ENCODE results near the gene TMEM108.

The TMEM108 gene

DNA sequence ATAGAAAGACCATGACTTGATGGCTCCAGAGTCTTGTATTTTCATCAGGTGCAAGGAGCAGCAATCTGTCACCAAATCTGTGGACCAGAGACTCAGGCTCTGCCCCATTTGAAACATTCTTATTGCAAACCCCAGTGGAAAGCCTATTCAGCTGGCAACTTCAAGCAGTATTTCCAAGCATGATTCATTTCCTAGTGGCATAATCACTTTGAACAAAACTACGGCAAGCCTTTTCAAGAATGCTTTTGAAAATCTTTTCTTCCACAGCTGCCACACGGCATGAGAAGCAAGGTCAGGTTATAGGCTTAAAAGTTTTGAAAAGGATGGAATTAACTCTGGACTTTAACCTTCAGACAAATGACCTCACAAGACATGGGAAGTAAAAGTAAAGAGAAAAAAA lies 239.6 kb downstream of the TMEM108 start:
- no peak for DNase-seq (ENCODE audit: low spot score)

DNA sequence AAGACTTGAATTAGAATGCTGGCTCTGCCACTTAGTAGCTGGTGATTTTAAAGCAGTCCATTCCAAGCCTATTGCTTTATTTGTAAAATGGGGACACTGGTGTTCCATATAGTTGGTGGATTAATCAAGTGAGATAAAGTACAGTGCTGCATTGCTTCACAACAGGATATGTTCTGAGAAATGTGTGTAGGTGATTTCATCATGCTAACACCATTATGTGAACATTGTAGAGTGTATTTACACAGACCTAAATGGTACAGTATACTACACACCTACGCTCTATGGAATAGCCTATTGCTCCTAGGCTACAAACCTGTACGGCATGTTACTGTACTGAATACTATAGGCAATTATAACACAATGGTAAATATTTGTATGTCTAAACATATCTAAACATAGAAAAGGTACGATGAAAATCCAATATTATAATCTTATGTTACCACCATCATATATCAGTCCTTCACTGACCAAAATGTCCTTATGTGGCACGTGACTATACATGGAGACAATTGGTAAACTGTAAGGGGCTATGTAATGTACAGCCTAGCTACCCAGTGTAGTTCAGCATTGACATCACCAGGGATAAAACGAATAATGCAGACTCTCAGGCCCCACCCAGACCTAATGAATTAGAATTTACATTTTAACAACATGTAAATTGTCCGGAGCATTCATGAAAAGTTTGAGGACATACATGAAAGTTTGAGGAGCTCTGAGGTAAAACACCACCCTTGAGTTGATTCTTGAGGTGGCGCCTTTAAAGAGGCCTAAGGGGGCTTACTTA lies 240.3 kb downstream of the TMEM108 start:
- DNase-seq (ENCODE audit: low spot score): no peak

- DNase-seq (ENCODE audit: low spot score): no peak
These were observed 242.4 kb downstream of the TMEM108 start for GRCh38 chr3:133280586-133280985.

- DNase-seq (ENCODE audit: low spot score): no peak
These were observed 244.0 kb downstream of the TMEM108 start for GRCh38 chr3:133282236-133282635.

DNA sequence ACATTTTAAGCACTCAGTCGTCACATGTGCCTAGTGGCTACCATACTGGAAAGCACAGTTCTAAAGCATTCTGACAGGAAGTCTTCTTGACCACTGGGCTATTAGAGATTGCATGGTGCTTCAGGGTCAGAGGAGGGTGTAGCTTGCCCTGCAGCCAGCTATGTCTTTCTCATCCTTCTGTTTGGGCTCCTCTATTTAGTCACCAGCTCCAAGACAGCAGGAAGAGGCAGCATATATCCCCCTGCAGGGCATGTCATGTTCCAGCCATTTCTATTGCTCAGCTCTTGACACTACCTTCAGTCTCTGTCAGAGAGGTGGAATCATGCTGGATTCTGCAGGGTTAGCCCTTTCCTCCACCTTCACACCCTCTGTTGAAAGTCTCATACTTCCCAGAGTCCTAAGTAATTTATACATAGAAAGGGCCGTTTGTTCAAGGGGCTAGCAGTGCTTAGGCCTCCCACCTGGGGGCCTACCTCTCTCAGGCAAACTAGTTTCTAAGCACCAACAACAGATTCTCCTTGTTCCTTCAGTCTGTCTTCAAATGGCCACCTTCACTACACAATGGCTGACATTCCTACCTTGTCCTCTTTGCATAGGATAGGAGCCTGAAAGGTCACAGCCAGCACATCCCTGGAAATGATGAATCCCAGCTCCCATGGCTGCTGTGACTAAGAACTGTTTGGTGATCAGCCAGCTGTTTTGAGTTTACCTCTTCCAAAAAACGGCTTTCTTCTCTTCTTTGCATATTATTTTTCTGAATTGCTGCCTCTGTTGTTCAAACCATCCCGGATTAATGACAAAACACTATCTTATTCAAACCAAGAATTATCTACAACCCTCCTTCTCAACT lies 246.0 kb downstream of the TMEM108 start:
- DNase-seq (ENCODE audit: low spot score): no peak

DNA sequence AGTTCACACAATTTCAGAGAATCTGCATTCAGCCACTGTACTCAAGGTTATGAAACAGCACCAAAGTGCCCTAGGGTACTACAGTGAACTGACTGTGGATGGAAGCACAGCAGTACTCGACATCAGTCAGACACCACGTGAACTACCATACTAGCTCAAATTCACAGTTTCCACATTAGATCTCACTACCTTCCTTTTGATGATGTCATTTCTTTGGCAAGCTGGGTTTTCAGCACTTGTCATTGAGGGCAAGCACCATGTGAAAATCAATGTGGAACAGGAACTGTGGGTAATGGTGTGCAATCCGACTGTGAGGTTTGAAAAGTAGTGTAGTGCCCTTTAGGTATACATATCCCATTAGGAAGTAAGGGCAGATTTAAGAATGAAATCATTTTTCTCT lies 251.1 kb downstream of the TMEM108 start:
- DNase-seq (ENCODE audit: low spot score): no peak

DNA sequence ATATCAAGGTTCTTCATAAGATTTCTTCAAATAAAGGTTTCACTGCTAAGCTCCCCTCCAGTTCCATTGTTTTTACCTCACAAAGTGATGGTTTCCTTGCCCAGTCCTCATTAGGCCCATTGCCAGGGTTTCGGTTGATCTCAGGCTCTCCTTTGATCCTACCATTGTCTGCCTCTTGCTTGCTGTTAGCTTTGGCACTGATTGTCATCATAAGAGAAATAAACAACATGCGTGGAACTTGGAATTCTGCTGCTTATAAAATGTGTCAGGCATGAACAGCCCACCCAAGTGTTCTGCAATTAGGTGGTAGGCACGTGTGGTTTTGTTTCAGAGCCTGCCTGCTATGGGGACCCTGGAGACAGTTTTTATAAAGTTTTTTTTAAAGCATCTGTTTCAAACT lies 254.1 kb downstream of the TMEM108 start:
- no peak for DNase-seq (ENCODE audit: low spot score)

DNA sequence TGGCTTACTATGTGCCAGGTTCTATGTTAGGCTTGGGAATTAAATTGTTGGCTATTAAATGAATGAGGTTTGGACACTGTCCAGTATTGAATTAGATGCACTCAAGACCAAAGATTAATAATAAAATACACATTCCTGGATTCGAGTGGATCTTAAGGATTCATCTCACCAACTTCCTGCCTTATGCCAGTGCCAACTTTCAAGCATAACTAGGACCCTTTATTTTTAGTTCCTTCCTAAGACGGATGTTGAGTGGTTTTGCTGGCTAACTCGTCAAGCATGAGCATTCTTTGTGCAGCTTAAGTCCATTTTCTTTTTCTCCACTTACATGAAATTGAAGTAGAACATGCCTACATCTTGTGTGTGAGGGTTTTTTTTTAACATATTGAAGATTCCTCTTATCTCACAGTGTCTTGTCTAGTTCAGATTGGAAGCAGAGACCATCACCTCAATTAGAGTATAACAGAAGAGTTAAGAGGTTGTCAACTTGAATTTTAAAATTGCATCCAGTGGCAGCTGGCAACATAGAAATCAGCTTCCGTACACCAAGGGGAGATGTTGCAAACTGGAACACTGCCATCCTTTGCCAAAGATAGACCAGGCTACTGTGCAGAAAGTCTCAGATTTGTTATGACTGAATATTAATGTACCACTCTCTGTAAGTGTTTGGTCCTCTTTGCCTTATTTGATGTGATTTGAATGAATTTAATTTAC lies 255.4 kb downstream of the TMEM108 start:
- peak; percentile 89 for DNase-seq (ENCODE audit: low spot score)

- DNase-seq (ENCODE audit: low spot score): no peak
These were observed 256.1 kb downstream of the TMEM108 start for GRCh38 chr3:133294253-133294652.

DNA sequence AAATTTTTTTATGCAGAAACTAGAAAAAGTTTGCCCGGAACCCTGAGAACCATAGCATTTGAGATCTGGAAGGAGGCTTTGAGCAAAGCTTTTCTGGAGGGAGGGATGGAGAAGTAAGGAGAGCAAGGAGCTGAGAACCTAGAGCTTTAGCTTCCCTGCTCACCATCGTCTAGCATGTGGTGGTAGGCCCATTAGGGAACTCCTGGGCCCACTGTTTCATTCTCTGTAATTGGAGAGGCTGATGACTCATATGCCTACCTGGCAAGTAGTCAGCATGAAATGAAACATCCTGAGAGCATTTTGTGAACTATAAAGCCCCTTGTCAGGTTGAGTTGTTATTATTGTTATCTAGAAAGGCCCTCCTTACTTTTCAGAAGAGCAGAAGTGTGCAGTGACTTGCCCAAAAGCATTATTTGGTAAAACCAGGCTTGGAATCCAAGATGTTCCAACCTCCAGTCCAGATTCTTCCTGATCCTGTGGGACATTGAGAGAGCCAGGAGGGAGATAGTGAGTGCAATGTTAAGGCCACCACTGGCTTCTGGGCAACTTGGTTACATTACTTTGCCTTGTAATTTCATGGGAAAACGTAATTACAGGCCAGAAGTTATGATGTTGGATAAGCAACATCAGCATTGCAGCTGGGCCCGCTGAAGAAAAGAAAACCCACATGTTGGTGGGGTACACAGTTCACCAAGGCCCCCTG lies 257.2 kb downstream of the TMEM108 start:
- no peak for DNase-seq (ENCODE audit: low spot score)

DNA sequence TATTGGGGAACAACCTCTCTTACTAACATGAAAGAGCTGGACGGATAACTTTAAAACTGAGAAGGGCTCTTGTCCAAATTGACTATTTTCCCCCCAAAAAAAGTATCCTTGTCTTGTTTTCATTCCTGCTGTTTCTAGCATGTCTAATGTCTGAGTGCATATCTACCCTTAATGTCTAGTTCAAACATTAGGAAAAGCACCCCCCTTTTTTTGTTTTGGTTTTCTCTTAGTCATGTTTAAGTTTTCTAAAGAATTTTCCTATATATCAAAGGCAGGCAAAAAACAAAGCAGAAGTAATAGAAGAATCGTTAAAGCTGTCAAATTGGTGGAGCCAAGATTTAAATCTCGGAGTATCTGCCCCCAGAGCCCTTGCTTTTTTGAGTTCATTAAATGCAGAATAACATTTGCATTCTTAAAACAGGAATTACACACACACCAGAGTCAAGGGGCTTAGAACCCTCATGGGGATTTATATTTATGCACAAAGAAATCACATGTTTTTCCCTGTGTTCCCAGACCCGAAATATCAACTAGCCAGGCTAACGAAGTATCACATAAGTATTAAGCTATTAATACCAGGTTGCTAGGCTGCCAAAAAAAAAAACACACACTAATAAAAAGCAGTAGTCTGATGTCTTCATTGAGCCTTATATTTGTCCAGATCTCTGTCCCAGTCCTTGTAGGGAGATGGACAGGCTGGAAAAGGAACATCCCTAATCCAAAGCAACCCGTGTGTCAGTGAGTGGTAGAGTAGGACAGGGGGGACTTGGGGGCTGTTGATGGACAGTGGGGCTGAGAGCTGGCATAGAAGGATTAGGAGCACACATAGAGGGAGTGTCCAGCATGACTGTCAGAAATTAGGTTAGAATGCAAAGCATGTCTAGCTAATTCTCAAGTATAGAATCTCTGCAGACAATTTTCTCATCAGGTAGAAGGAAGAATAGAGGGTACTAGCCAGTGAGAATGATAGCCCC lies 258.0 kb downstream of the TMEM108 start:
- no peak for DNase-seq (ENCODE audit: low spot score)

DNA sequence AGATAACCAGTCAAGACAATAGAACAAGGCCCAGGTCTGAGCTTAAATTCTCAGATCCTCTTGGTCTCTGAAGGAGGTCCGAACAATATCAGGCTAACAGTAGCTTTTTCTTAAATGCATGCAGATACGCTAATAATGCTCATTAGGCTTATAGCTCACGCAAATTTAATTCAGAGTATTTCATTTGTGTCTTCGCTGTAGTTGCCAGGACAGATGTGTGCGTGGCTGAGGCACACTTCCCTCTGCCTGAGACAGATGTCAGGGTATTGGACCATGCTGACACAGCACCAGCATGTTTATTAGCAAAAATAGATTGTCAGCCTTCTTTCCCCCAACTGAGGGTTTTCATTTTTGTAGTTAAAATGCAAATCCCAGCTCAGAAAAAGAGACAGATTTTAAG lies 258.8 kb downstream of the TMEM108 start:
- DNase-seq (ENCODE audit: low spot score): no peak

DNA sequence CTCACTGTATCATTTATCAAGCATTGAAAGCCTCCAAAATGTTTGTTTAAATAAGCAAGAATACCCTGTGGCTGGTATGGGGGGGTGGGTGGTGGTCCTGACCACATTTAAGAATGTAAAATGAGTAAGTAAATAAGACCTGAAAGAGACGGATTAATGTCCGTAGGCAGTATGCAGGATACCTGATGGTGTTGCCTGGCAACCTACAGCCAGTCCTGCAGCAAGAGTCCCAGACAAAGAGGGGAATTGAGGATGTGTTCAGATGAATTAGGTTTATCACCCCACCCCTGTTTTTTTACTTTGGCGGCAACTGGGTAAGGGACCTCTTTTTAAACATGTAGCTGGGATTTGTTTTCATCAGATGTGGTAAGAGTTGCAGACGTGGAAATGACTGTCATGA lies 261.9 kb downstream of the TMEM108 start:
- DNase-seq (ENCODE audit: low spot score): no peak

GRCh38 chr3:133301194-133301593 lies 263.0 kb downstream of the TMEM108 start:
- no peak for DNase-seq (ENCODE audit: low spot score)

DNA sequence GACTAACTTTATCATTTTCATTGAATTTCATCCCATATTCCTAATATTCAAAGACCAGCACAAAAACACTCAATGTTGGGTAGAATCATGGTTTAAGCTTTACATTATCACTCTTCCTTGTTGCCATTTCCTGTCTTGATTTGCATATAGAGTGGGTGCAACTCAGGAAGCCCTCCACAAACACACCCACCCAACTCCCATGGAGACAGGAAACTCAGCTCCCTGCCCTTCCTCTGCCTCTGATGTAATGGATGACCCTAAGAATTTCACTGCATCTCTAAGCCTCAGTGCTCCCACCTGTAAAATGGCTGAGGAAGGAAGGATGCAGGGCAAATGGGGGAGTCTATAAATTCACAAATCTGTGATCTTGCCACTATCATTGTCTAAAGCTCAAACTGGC lies 263.5 kb downstream of the TMEM108 start:
- no peak for DNase-seq (ENCODE audit: low spot score)

GRCh38 chr3:133303430-133303829 lies 265.2 kb downstream of the TMEM108 start:
- DNase-seq (ENCODE audit: low spot score): no peak

DNA sequence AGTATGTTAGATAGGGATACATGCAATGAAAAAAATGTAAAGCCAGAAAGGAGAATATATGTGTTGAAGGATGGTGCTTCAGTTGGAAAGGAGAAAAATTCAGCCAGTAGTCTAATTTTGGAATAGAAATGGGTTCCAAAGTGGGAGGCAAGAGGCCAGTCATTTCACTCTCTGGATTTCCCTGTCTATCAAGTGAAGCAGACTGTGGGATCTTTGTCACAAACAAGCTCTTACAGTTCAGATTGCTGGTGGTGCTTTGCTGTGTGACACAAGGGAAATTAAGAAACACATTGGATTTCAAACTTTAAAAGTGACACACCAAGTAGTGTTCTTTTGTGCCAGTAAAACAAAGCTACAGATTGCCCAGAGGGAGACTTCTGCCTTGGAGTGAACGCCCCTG lies 279.7 kb downstream of the TMEM108 start:
- DNase-seq (ENCODE audit: low spot score): no peak

GRCh38 chr3:133328373-133328772 lies 290.2 kb downstream of the TMEM108 start:
- peak; percentile 45 for DNase-seq (ENCODE audit: low spot score)

DNA sequence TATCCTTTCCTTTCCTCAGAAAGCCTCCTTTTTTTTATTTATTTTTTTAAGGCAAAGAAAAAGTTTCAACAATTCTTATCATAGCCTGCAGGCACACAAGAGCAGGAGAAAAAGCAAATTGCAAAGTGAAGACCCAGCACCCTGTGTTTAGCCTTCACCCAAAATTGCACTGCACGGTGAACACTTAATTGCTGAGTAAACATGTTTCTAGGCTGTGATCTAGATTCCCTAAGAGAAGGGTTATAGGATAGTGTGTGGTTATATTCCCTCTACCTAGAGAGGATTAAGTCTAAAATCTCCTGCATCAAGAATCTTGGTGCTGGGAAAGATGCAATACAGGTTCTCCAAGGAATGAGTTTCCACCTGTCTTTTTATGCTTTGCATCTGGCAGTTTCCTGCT lies 291.4 kb downstream of the TMEM108 start:
- DNase-seq (ENCODE audit: low spot score): no peak

GRCh38 chr3:133330065-133330464 lies 291.9 kb downstream of the TMEM108 start:
- peak; percentile 53 for DNase-seq (ENCODE audit: low spot score)

Measured in SK-N-DZ (cell line).